Activated CD8-positive, alpha-beta memory T cell treated with anti-CD3 and anti-CD28 coated beads, Interleukin-2, amount 50 U/mL, for 24 hours (primary cell): Measurements from ENCODE around the gene DPYD.

Source experiments
- DNase-seq: peaks from one replicate; pipeline ENCODE4 v3.0.0-alpha.2; 2020; ENCODE audit errors: extremely low read depth

Gene DPYD

DNA sequence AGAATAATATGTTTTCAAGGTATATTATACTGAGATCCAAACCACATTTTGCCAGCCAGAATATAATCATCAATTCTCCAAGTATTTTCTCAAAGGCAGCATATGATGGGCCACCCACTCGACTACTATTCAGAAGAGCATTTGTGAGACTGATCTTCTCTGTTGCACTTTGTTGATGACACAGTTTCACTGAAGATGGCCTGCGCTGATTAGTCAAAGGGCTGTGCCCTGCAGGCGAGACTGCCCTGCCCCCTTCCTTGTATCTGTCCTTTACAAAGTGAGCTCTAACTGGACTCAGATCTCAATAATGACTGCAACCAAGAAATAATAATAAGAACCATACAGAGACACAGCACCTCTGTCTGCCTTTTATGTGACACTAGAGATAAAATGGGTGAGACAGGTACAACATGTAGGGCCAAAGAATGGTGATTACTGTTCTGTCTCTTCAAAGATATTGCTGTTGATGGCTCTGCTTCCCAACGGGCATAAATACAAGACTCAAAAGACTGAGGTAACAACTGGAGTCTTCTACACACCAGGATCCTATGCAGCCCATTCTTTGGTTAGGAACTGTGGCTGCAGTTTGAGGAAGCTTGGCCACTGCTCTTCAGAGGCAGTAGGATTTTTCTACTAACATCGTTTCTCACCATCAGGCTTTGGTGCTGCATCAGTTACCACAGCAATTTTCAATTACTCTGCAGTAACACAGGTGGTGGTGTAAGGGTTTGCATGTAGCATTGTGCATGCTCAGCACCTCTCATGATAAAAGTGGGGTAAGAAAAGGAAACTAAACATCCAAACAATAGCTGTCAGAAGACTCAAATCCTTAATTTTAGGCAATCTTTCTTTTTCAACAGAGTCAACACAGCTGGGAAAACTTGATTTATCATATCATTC lies 718.1 kb downstream of the DPYD start:
- DNase-seq, result no peak

DNA sequence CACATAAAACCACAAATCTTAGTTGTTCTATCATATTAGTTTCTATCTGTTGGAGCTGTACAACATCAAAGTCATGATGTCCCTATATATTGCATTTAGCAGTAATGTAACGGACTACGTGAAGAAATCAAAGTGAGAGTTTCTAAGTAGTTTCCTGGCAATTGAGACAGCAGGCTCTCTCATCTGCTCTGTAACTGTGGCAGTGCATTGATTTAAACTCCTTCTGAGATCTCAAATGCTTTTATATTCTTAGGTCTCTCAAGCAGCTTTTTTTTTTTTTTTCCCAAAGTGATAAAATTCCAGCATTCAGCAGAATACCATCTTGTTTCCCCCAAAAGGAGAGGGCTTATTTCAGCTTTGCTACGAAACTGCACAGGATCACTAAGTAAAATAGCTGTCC lies 719.2 kb downstream of the DPYD start:
- no peak for DNase-seq

DNA sequence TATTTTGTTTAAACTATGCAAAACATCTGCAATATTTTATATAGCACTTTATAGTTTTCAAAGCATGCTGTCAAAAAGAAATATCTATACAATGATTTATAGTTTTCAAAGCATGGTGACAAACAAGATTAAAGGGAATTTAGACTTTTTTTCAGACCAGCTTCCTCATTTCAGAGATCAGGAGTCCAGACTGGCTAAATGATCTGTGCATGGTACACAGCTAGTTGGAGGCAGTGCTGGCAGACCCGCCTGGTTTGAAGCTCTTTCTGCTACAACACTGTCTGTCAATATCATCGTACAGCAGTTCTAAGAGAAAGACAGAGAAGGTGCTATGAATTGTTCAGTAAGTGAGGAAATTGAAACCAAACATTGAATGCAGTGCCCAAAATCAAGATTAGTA lies 720.2 kb downstream of the DPYD start:
- DNase-seq, result no peak

DNA sequence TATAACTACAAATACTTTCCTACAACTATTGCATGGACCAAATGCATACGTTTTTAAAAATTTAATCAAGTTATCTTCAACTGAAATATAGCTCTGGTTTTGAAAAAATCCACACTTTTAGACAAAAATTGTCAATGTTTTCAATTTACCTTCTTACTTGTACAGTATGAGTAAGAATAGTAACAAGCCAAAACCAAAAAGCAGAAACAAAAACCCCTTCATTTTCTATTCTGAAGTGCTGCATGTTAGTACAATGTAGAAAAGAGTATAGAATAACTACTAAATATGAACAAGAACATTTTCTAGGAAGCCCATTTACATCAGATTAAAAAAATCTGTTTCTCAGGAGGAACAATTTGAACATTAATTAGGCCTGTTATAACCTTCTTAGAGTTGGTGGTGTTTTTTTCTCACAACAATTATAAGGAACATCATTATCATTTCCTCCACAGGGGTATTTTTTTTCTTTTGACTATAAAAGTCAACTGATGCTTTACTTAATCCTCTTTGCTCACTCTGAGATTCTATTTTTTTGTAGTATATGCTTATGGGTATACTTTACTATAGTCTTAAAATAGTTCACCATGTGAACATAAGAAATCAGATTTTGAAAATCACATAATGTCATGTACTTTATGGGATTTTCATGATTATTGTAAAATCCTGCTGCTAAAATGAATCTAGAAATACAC lies 723.9 kb downstream of the DPYD start:
- no peak for DNase-seq

DNA sequence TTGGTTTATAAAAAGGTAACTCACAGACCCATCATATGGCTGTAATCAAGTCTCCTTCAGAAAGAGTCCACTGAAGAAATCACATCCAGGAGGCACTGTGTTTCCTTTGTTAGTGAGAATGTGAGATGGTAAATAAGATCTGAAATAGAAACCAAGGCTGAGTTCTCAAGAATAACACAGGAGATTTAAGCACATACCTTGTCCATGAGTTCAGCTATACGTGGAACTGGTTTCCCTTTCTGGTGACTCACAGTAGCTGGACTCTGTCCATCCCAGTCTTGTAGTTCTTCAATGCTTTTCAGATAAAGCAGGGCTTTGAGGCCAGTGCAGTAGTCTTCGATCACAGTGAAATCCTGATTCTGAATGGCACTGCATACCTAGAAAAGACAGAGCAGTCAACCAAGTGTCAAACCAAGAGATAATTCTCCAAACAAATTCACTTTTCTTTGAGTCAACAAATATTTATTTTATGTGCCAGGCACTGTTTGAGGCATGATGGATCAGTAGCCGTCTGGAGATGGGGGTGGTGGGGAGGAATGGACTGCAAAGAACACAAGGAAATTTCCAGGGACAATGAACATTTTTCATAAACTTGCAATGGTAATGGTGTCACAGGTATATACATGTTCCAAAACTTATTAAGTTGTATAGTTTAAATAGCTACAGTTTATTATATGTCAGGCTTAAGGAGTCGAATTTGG lies 727.8 kb downstream of the DPYD start:
- no peak for DNase-seq

DNA sequence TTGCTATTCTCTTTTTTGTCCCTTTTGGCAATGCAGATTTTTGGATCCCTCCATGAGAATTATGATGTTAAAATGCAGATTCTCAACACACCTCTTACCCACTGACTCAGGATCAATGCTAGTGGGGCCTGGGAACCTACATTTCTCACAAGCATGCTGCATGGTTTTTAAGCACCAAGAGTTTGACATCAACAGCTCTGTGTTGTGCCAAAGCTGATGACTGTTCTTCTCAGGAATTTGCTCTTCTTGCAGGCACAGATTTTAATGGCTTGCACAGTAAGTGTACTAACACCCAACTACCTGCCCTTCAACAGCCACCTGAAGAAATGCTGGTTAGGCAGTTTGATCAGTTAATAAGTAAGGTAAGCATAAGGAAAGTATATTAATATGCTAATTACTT lies 730.5 kb downstream of the DPYD start:
- no peak for DNase-seq

DNA sequence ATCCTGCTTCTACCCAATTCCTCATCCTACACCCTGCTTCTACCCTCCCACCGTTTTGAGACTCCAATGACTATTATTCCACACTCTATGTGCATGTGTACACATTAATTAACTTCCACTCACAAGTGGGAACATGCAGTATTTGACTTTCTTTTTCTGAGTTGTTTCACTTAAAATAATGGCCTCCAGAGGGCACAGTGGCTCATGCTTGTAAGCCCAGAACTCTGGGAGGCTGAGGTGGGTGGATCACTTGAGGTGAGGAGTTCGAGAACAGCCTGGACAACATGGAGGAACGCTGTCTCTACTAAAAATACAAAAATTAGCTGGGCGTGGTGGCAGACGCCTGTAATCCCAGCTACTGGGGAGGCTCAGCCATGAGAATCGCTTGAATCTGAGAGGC lies 734.5 kb downstream of the DPYD start:
- no peak for DNase-seq

DNA sequence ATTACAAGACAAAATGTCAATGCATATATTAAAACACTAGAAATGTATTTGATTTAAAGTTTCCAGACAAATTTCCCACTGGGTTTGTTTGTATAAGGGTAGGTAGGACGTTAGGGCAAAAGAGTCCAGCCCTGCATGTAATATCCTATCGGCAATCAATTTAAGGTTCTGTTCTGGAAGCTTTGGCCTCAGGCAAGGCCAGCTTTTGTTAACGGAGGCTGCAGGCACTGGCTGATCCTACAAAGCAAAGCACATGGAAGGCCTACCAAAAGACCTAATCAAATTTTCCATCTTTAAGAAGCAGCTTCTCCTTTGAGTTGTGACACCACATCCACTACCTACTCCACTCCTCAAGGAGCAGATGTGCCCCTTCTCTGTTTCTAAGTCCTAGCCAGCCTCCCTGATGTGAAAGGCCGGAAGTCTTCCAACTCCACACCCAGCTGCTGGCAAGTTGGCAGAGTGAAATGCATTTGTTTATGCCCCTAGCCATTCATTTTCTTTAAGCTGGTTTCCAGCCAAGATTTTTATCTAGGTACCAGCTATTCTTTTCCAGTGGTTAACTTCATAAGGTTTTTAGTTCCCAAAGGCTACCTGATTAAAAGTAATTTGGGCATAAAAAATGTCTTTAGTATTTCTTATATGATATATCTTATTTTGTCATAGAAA lies 746.7 kb downstream of the DPYD start:
- DNase-seq, result no peak

DNA sequence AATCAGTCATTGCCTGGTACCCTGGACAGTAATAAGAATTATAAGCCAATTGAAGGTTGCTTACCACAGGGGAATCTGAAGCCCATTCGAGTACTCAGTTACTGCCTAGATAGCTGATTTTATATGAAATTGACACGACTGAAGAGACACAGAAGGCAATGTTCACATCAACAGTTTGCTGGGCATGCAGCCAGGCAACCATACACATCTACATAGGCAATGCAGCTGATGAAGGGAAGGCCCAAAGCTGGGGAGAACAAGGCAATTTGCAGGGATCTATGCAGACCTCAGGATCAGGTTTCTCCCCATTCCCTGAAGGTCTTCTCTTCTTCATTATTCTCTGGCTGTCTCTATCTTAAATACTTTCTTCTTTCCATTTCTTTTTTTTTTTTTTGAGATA lies 750.5 kb downstream of the DPYD start:
- DNase-seq, result no peak

DNA sequence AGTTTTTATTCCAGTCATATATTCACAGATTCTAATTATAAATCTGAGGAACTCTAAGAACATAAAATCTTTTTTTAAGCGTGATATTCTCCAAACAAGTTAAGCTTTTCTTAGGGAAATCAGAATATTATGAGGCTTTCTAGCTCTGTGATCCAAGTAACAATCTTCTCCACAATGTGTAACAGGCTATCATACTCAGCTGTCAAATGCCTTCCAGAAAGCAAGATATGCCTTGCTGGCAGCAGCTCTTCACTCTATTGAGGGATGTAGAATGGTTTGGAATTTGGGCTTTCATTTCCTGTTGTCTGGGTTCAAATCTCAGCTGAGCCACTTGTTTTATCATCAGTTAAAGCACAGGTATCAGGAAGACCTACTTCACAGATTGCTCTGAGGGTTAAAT lies 752.8 kb downstream of the DPYD start:
- DNase-seq, result no peak

DNA sequence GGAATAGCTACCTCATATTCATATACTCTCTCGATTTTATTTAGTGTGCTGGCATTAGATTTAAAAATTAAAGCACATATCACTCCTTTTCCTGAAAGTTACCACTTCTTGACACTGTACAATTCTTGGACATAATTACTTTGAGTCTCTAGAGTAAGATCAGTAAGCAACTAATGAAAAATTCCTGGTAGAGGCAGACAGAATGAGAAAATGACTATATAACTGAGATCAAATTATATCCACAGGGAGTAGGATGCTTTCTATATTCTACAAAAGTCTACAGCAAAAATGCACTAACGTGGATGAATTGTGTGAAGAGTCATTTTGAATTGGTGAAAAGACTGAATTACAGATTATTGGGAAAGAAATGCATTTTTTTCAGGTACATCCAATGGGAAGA lies 753.6 kb downstream of the DPYD start:
- DNase-seq, result no peak

DNA sequence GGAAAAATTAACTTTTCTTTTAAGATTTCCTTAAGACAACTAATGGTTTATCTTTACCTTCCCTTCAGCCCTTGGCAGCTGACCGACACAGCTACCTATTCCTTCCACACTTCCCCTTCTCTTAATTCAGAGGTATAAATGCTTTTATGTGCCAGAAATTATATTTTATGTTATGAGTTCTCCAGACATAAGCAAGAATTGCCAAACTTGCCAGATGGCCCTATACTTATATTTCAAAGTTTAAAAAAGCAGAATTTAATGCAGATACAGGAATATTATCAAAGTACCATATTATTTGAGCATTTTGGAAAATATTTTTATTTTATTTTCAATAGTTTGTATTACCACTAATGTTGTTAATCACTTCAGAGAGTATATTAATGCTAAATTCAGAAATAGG lies 754.2 kb downstream of the DPYD start:
- DNase-seq, result no peak

DNA sequence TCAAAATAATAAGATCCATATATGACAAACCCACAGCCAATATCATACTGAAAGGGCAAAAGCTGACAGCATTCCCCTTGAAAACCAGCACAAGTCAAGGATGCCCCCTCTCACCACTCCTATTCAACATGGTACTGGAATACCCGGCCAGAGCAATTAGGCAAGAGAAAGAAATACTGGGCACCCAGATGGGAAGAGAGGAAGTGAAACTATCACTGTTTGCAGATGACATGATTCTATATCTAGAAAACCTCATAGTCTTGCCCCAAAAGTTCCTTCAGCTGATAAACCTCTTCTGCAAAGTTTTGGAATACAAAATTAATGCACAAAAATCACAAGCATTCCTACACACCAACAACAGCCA lies 756.6 kb downstream of the DPYD start:
- no peak for DNase-seq

DNA sequence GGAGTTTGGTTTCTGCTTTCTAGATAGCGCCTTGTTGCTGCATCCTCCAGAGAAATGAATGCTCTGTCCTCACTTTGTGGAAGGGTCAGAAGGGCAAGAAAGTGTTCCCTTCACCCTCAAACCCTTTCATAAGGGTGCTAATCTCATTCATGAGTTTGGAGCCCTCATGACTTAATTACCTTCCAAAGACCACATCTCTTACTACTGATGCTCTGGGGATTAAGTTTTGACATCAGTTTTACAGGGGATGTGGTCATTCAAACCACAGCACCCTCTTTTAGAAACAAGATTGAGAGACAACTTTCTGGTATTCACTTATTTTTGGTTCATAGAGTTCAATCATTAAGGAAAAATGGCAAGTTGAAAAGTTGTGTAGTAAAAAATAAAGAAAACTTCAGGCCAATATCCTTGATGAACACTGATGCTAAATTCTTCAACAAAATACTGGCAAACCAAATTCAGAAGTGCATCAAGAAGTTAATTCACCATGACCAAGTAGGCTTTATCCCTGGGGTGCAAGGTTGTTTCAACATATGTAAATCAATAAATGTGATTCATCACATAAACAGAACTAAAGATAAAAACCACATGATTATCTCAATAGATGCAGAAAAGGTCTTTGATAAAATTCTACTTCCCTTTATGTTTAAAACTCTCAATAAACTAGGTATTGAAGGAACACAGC lies 757.1 kb downstream of the DPYD start:
- no peak for DNase-seq

DNA sequence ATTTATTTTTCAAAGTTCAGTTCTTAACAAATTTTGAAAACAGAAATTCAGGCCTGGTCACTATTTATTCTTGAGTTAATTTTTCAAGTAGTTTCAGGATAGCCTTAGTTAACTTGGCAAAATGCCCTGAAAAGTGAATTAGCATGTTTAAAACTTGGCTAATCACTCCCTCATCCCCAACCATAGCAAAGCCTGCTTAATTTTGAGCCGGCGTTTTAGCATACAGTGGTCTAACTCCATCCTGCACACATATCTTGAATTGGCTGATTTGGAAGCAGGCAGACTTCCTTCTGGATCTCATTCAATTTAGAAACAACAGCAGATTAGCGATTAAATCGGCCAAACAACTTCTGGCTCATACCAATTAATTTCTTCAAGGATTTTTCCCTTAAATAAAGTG lies 760.0 kb downstream of the DPYD start:
- no peak for DNase-seq

DNA sequence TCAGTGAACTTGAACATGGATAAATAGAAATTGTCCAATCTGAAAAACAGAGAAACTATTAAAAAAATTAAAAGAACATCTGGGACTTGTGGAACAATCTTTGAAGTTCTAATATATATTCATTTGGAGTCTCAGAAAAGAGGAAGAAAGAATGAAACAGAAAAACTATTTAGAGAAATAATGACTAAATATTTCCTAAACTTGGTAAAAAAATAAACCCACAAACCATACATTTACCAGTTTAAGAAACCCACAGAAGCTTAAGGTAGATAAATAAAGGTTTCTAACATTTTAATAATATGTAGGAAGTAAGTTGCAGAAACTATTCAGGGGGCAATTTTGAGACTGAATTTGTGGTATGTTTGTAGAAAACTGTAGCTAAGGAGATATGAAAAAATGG lies 761.5 kb downstream of the DPYD start:
- DNase-seq, result no peak

DNA sequence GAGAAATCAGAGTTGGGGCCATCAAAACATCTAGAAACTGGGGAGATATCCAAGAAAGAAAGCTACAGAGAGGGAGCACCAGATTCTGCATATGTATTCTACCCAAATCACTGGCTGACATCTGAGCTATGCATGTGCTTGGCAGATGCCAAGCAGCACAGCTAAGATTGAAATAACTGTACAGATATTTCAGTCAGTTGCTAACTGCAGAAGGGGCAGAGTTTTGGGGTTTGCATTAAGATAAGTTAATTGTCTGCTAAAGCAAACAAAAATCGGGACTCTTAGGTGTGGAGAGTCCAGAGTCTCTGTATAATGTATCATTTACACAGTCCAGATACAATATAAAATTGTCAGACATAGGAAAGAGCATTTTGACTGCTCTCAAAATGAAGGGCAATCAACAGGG lies 762.1 kb downstream of the DPYD start:
- no peak for DNase-seq

DNA sequence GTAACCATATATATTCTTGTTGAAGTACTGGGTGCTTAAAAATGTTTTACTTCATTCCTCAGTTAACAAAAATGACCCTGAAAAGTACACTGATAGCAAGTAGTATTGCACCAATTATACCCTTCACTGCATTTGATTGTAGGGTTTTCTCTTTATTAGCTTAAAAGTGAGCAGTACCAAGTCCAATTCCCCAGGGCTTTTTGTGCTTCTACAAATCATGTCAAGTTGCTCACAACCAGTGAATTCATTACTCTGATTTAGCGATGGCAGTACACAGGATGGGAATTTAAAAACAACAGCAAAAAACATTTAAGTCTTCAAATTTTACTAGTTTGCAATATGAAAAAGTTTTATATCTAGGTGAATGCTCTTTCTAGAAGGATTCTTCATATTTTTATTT lies 762.8 kb downstream of the DPYD start:
- no peak for DNase-seq

DNA sequence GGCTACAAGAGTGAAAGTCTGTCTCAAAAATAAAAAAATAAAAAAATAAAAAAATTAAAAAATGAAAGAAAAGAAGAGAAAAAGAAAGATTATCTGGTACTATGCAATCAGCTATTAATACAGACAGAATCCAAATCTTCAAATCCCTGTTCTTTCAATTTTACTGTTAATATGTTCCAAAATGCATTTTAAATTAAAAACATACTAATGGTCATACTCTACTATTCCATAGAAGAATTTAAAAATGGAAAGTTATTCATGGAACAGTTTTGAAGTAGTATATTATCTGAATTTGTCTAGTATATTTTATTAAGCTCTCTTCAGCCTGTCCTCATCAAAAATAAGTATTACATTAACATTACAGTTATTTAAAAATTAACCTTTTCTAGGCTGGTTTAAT lies 769.2 kb downstream of the DPYD start:
- no peak for DNase-seq

DNA sequence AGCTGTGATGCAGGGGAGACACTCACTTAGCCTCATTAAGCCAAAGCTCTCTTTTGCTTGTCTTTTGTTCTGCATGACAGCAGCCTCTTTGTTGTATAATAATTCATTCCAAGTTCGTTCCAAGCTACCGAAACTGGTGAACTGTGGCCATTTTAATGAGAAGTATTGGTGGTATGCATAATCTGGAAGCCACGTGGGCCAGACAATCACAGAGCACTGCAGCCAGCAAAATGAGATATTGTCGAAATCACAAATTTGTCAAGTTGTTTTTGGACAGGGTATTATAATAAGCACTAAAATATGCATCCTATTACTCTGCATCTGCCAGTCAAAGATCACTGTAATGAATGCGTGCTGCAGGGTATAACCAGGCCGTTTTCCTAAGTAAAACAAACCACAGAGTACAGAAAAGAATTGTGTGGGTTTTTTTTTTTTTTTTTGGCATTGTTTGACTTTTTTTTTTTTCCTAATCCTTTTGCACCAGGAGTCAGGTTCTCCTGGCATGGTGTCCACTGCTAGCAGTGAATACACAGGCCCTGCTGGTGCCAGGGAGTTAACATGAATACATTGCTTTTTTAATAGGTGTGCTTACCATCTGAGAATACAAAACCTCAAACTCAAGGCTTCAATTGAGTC lies 775.4 kb downstream of the DPYD start:
- no peak for DNase-seq

DNA sequence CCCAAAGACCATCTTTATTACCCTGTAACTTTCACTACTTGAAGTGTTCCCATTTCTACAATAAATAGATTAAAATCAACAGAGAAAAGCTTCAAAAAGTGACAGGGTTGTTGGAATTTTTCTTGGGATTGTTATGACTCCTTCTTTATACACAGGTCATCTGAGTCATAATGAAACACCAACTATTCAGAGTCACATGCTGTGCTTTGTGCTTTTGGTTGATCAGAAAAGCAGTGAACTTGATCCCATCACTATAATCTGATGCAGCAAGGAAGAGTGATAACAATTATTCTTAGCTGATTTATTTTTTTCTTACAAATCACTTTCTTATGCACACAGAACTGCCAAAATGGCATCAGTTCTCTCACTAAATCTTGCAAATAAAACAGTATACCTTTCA lies 776.3 kb downstream of the DPYD start:
- no peak for DNase-seq
